ENCODE results near the gene GPRIN3.

GRCh38 chr4:89243733-89244252 lies 63.8 kb downstream of the GPRIN3 start:
- no peak for TF ChIP-seq POLR2AphosphoS5 (IDR thresholded peaks at IDR 0.05)
- no peak for TF ChIP-seq POLR2A (IDR thresholded peaks at IDR 0.05)
- TF ChIP-seq CTCF (IDR thresholded peaks at IDR 0.05), result no peak
- no peak for TF ChIP-seq EP300 (IDR thresholded peaks at IDR 0.05)
